ENCODE measurements around the gene RFC1. TPM values are rescaled to one million over a fixed set of nuclear protein-coding genes. Genes with fewer than 3 reads are reported as not detected.

RFC1 gene
- polyA plus RNA-seq, 1 of the 3 experiments (the other 2 are of a cell fraction), result 14.9 TPM

DNA sequence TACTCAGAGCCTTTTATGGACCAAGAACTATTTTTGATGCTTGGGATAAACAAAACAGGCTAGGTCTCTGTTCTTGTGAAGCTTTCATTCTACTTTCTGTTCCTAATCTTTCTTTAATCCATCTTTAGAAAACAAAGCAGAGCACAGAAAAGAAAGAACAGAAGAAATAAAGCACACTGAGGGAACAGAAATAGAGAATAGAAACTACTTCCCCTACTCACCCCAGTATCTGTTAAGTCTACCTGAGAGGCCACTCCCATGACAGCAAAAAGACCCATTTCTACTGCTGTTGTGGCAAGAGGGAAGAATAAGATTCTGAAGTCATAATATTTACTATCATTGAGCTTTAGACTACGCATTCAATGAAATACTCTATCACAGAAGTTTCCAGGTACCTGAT is 9.2 kb downstream of the RFC1 start:
- H3K9me2 ChIP-seq, result no peaks in the 10 kb centered on the region
- WGBS (ENCODE audit: low lambda C conversion rate), result 97% methylated on average over 1 of the region's 1 CpG
- POLR2A ChIA-PET, result no interaction called here
- H3K4me1 ChIP-seq (ENCODE audit: control insufficient read depth in 1 of 2, insufficient read depth in 2 of 2, low read depth in 1 of 2, low read length in 1 of 2), result peaks cover 0 to 14% of the 10 kb centered on the region in 2 experiments; a peak in 3 of 4 replicates
- no peak overlapping the region for H3K9ac ChIP-seq
- no peak overlapping the region for H2AFZ ChIP-seq (ENCODE audit: low read depth)
- DNase-seq, result no peak
- H3K9me3 ChIP-seq, result no peaks in the 10 kb centered on the region
- TF ChIP-seq NRF1 (IDR thresholded peaks at IDR 0.05; ENCODE audit: low read depth, low read length) (no peak), MEF2A (IDR thresholded peaks at IDR 0.05; ENCODE audit: borderline replicate concordance, low read depth) (no peak), RAD21 (IDR thresholded peaks at IDR 0.05; ENCODE audit: low read length) (no peak), TCF12 (IDR thresholded peaks at IDR 0.05) (no peak), FOXM1 (IDR thresholded peaks at IDR 0.05; ENCODE audit: low read depth) (no peak), RFX5 (IDR thresholded peaks at IDR 0.05; ENCODE audit: low read length) (no peak), POLR2AphosphoS5 (IDR thresholded peaks at IDR 0.05; ENCODE audit: low read depth, low read length) (no peak), USF1 (IDR thresholded peaks at IDR 0.05; ENCODE audit: borderline replicate concordance, low read depth) (no peak), USF2 (IDR thresholded peaks at IDR 0.05; ENCODE audit: borderline replicate concordance, low read depth, low read length) (no peak), GABPA (IDR thresholded peaks at IDR 0.05; ENCODE audit: low read depth) (no peak), EZH2phosphoT487 (IDR thresholded peaks at IDR 0.05; ENCODE audit: borderline replicate concordance, low read depth) (no peak), YY1 (IDR thresholded peaks at IDR 0.05; ENCODE audit: low read depth) (no peak), RXRA (IDR thresholded peaks at IDR 0.05; ENCODE audit: borderline replicate concordance, low read depth) (no peak)
- H3K4me2 ChIP-seq, result no peak overlapping the region
- peaks cover 12% of the 10 kb centered on the region; the same call in 1 of the 2 replicates for H4K20me1 ChIP-seq (ENCODE audit: insufficient read depth)
- CTCF ChIA-PET, result no interaction called here
- H3F3A ChIP-seq (replicated peaks; ENCODE audit: insufficient read depth), result peaks cover 9% of the 10 kb centered on the region
- H3K27ac ChIP-seq (ENCODE audit: low read depth in 2 of 2, low read length in 1 of 2), result peak overlapping the region in 1 of 2 experiments; percentile 1; a peak in 1 of 4 replicates
- no peaks in the 10 kb centered on the region for H3K27me3 ChIP-seq (ENCODE audit: insufficient read depth)
- peaks cover 0 to 7% of the 10 kb centered on the region in 2 experiments for H3K36me3 ChIP-seq (replicated peaks in 1 of 2; ENCODE audit: control insufficient read depth in 1 of 2, insufficient read depth in 2 of 2, low read length in 1 of 2)
- H3K4me3 ChIP-seq (ENCODE audit: low read depth in 2 of 2, low read length in 1 of 2), result no peak overlapping the region
- peaks cover 100% of the 10 kb centered on the region for H3K79me2 ChIP-seq (ENCODE audit: insufficient read depth)

DNA sequence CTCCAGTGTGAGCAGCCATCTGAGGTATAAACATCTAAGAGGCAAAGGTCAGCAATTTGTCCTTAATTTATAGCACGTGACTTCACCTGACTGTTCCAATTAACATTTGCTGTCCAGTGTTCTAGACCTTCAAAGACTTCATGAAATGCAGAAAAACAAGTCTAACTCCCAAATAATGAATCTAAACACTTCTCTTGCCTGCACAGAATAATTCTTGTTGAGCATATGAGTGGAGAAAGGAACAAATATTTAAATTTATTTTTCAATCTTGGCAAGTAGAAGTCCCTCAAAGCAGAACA is 12.0 kb downstream of the RFC1 start:
- Histone ChIP-seq H3K27me3 (ENCODE audit: insufficient read depth) (no peaks in the 10 kb centered on the region), H3K27ac (ENCODE audit: low read depth in 2 of 2, low read length in 1 of 2) (peak overlapping the region; percentile 78), H3K9ac (peak overlapping the region; percentile 74), H3K4me1 (ENCODE audit: control insufficient read depth in 1 of 2, insufficient read depth in 2 of 2, low read depth in 1 of 2, low read length in 1 of 2) (peaks cover 0 to 14% of the 10 kb centered on the region in 2 experiments; a peak in 3 of 4 replicates), H3K36me3 (replicated peaks in 1 of 2; ENCODE audit: control insufficient read depth in 1 of 2, insufficient read depth in 2 of 2, low read length in 1 of 2) (peaks cover 11 to 21% of the 10 kb centered on the region in 2 experiments), H3K4me2 (peak overlapping the region; percentile 78), H3K4me3 (ENCODE audit: low read depth in 2 of 2, low read length in 1 of 2) (peak overlapping the region; percentile 32 to 60; a peak in 3 of 4 replicates), H4K20me1 (ENCODE audit: insufficient read depth) (peaks cover 12% of the 10 kb centered on the region; the same call in 1 of the 2 replicates), H2AFZ (ENCODE audit: low read depth) (peak overlapping the region; percentile 64), H3K79me2 (ENCODE audit: insufficient read depth) (peaks cover 96% of the 10 kb centered on the region), H3K9me2 (no peaks in the 10 kb centered on the region), H3F3A (replicated peaks; ENCODE audit: insufficient read depth) (peaks cover 12% of the 10 kb centered on the region), H3K9me3 (0 out of 2 replicates have a peak, but pooled peaks cover 4% of the 10 kb centered on the region)
- ChIA-PET POLR2A (no interaction called here), CTCF (interaction anchor here (1.3 kb wide), 1 partner anchor 32 kb away, joined by 3 read pairs; no protein-coding TSS in a partner anchor)
- no peak for DNase-seq
- 44% methylated on average over 1 of the region's 1 CpG for WGBS (ENCODE audit: low lambda C conversion rate)
- TF ChIP-seq GATA2 (CRISPR knock-in tag; IDR thresholded peaks at IDR 0.05) (no peak), POLR2AphosphoS5 (IDR thresholded peaks at IDR 0.05; ENCODE audit: low read depth, low read length) (no peak), TEAD4 (IDR thresholded peaks at IDR 0.05; ENCODE audit: borderline replicate concordance, insufficient read depth) (no peak), ELF1 (IDR thresholded peaks at IDR 0.05) (no peak), EP300 (IDR thresholded peaks at IDR 0.05; ENCODE audit: borderline replicate concordance in 1 of 2, low read depth in 1 of 2, low read length in 1 of 2) (no peak), EZH2phosphoT487 (IDR thresholded peaks at IDR 0.05; ENCODE audit: borderline replicate concordance, low read depth) (no peak), NFIC (IDR thresholded peaks at IDR 0.05; ENCODE audit: borderline replicate concordance) (no peak), MEF2A (IDR thresholded peaks at IDR 0.05; ENCODE audit: borderline replicate concordance, low read depth) (no peak), TCF12 (IDR thresholded peaks at IDR 0.05) (no peak), RAD21 (IDR thresholded peaks at IDR 0.05; ENCODE audit: low read length) (no peak), RCOR1 (IDR thresholded peaks at IDR 0.05; ENCODE audit: low read length) (no peak), JUND (IDR thresholded peaks at IDR 0.05) (no peak), SMC3 (IDR thresholded peaks at IDR 0.05; ENCODE audit: low read depth, low read length) (no peak), USF2 (IDR thresholded peaks at IDR 0.05; ENCODE audit: borderline replicate concordance, low read depth, low read length) (no peak), YY1 (IDR thresholded peaks at IDR 0.05; ENCODE audit: low read depth) (no peak)
- TF ChIP-seq, protein P1, sequence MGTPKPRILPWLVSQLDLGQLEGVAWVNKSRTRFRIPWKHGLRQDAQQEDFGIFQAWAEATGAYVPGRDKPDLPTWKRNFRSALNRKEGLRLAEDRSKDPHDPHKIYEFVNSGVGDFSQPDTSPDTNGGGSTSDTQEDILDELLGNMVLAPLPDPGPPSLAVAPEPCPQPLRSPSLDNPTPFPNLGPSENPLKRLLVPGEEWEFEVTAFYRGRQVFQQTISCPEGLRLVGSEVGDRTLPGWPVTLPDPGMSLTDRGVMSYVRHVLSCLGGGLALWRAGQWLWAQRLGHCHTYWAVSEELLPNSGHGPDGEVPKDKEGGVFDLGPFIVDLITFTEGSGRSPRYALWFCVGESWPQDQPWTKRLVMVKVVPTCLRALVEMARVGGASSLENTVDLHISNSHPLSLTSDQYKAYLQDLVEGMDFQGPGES (IDR thresholded peaks at IDR 0.05; ENCODE audit: low read depth, low read length), result no peak
- TF ChIP-seq, protein P2, sequence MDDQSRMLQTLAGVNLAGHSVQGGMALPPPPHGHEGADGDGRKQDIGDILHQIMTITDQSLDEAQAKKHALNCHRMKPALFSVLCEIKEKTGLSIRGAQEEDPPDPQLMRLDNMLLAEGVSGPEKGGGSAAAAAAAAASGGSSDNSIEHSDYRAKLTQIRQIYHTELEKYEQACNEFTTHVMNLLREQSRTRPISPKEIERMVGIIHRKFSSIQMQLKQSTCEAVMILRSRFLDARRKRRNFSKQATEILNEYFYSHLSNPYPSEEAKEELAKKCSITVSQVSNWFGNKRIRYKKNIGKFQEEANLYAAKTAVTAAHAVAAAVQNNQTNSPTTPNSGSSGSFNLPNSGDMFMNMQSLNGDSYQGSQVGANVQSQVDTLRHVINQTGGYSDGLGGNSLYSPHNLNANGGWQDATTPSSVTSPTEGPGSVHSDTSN (IDR thresholded peaks at IDR 0.05), result no peak
